Activated naive CD4-positive, alpha-beta T cell treated with anti-CD3 and anti-CD28 coated beads, Interleukin-2, amount 50 U/mL, for 16 hours (primary cell): ENCODE results near the gene CFAP77.

Experiments
- DNase-seq: peaks from one replicate; pipeline ENCODE4 v3.0.0-alpha.2; 2020

The CFAP77 gene

GRCh38 chr9:132609829-132610228, 199.8 kb downstream of the CFAP77 start:
- no peak for DNase-seq

GRCh38 chr9:132610661-132611060, 200.7 kb downstream of the CFAP77 start:
- DNase-seq, result no peak

- no peak for DNase-seq
These were observed 204.3 kb downstream of the CFAP77 start for GRCh38 chr9:132614324-132614723.

DNA sequence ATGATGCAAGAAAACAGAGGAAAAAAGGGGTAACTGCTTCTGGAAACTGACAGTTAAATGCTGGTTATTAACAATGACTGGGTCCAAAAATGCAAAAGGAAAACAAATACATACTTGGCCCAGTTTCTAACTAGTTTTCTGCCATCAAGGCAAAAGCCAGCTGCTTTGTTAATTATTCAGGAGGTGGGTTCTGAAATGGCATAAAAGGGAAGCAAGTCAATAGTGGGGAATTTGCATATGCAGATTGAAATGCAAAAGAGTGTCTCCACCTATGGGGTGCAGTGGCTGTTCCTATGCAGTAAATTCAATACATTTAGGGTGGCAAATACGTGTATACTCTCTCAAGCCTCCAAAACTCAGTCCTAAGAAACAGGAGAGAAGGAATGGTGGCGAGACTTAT, 205.8 kb downstream of the CFAP77 start:
- no peak for DNase-seq

GRCh38 chr9:132616725-132617124, 206.7 kb downstream of the CFAP77 start:
- DNase-seq, result no peak

- DNase-seq, result no peak
These were observed 212.1 kb downstream of the CFAP77 start for GRCh38 chr9:132622159-132622558.
